ENCODE results near the gene MIAT. TPM values are rescaled to one million over a fixed set of nuclear protein-coding genes. Genes with fewer than 3 reads are reported as not detected.

The MIAT gene
- total and polyA plus RNA-seq, 2 of the 4 experiments (the other 2 are of a cell fraction): 0.54 to 0.65 TPM

DNA sequence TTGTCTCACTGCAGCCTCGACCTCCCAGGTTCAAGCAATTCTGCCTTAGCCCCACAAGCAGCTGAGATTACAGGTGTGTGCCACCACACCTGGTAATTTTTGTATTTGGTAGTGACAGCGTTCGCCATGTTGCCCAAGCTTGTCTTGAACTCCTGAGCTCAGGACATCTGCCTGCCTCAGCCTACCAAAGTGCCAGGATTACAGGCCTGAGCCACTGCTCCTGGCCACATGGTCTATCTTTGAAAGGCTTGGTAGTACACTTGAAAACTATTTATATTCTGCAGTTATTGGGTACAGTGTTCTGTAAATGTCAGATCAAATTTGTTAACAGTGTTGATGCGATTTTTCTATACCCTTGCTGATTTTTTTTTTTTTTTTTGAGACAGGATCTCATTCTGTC is 26.1 kb upstream of the MIAT start:
- Histone ChIP-seq H2BK20ac (ENCODE audit: low read depth, low read length) (no peak overlapping the region), H3K36me3 (ENCODE audit: control insufficient read depth, insufficient read depth, low read length) (no peaks in the 10 kb centered on the region), H3K14ac (replicated peaks; ENCODE audit: low read depth, low read length) (no peak overlapping the region), H3K27me3 (ENCODE audit: control insufficient read depth, insufficient read depth, low read length) (peaks cover 18% of the 10 kb centered on the region), H3K4me2 (ENCODE audit: low read depth, low read length) (no peak overlapping the region), H4K91ac (ENCODE audit: insufficient read depth, low read depth, low read length) (no peak overlapping the region), H3K9me3 (ENCODE audit: control insufficient read depth, insufficient read depth, low read length) (no peaks in the 10 kb centered on the region), H4K5ac (ENCODE audit: low read depth, low read length) (no peak overlapping the region), H3K23ac (ENCODE audit: low read depth, low read length) (no peak overlapping the region), H2AK9ac (replicated peaks; ENCODE audit: low read depth, low read length, poor library complexity) (no peak overlapping the region), H3K4me1 (ENCODE audit: control insufficient read depth, insufficient read depth, low read length) (no peaks in the 10 kb centered on the region), H4K20me1 (ENCODE audit: insufficient read depth, low read length) (no peaks in the 10 kb centered on the region), H2BK120ac (ENCODE audit: low read depth, low read length) (no peak overlapping the region), H2BK15ac (ENCODE audit: low read depth, low read length) (no peak overlapping the region), H3K27ac (ENCODE audit: insufficient read depth, low read length) (no peak overlapping the region), H2AFZ (replicated peaks; ENCODE audit: low read length, poor library complexity) (no peak overlapping the region), H3K4me3 (ENCODE audit: insufficient read depth, low read depth, low read length) (no peak overlapping the region), H2AK5ac (ENCODE audit: low read depth, low read length) (no peak overlapping the region), H3K9ac (ENCODE audit: low read depth, low read length) (no peak overlapping the region), H3K4ac (ENCODE audit: low read depth, low read length) (no peak overlapping the region), H3K56ac (ENCODE audit: extremely low read depth, insufficient read depth, low read length) (no peak overlapping the region), H2BK5ac (ENCODE audit: low read depth, low read length, poor library complexity, severe bottlenecking) (no peak overlapping the region), H3K9me1 (ENCODE audit: insufficient read depth, low read length) (no peaks in the 10 kb centered on the region), H4K8ac (ENCODE audit: low read depth in 2 of 2, low read length in 2 of 2) (no peak overlapping the region), H3K18ac (ENCODE audit: low read depth, low read length) (no peak overlapping the region), H3K79me1 (ENCODE audit: low read depth in 1 of 2, low read length in 2 of 2) (no peaks in the 10 kb centered on the region)
- ATAC-seq (ENCODE audit: low read depth) (no peak), DNase-seq (no peak)
- in situ Hi-C loops (cut with MboI; ENCODE audit: low sequenced_read_pairs): no loop called here
- POLR2A ChIA-PET (ENCODE audit: unreplicated experiment): no interaction called here
- WGBS, 2 experiments (ENCODE audit: extremely low coverage in 2 of 2, insufficient read length in 1 of 2): no CpG with 5 or more reads among the region's 4 CpGs
- intact Hi-C loops (cut with micrococcal nuclease): no loop called here
- CTCF ChIA-PET: no interaction called here
- TF ChIP-seq CEBPB (IDR thresholded peaks at IDR 0.05; ENCODE audit: low read depth, low read length) (no peak), BHLHE40 (IDR thresholded peaks at IDR 0.05; ENCODE audit: low read depth, low read length) (no peak), MXI1 (IDR thresholded peaks at IDR 0.05; ENCODE audit: borderline replicate concordance, low read depth, low read length) (no peak), NFE2L2 (IDR thresholded peaks at IDR 0.05; ENCODE audit: low read depth, low read length) (no peak), MAFK (IDR thresholded peaks at IDR 0.05; ENCODE audit: low read depth, low read length) (no peak), RAD21 (IDR thresholded peaks at IDR 0.05; ENCODE audit: low read length) (no peak), MAZ (IDR thresholded peaks at IDR 0.05; ENCODE audit: borderline replicate concordance, low read depth, low read length) (no peak), CHD1 (IDR thresholded peaks at IDR 0.05; ENCODE audit: low read depth, low read length) (no peak), POLR2A (IDR thresholded peaks at IDR 0.05; ENCODE audit: low read depth, low read length) (no peak), SMC3 (IDR thresholded peaks at IDR 0.05; ENCODE audit: low read depth, low read length) (no peak), RCOR1 (IDR thresholded peaks at IDR 0.05; ENCODE audit: insufficient replicate concordance, low read length) (no peak), FOS (IDR thresholded peaks at IDR 0.05; ENCODE audit: low read depth, low read length) (no peak)
- TF ChIP-seq, protein P1, sequence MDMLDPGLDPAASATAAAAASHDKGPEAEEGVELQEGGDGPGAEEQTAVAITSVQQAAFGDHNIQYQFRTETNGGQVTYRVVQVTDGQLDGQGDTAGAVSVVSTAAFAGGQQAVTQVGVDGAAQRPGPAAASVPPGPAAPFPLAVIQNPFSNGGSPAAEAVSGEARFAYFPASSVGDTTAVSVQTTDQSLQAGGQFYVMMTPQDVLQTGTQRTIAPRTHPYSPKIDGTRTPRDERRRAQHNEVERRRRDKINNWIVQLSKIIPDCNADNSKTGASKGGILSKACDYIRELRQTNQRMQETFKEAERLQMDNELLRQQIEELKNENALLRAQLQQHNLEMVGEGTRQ (IDR thresholded peaks at IDR 0.05; ENCODE audit: low read depth, low read length): no peak
- TF ChIP-seq, protein P2, sequence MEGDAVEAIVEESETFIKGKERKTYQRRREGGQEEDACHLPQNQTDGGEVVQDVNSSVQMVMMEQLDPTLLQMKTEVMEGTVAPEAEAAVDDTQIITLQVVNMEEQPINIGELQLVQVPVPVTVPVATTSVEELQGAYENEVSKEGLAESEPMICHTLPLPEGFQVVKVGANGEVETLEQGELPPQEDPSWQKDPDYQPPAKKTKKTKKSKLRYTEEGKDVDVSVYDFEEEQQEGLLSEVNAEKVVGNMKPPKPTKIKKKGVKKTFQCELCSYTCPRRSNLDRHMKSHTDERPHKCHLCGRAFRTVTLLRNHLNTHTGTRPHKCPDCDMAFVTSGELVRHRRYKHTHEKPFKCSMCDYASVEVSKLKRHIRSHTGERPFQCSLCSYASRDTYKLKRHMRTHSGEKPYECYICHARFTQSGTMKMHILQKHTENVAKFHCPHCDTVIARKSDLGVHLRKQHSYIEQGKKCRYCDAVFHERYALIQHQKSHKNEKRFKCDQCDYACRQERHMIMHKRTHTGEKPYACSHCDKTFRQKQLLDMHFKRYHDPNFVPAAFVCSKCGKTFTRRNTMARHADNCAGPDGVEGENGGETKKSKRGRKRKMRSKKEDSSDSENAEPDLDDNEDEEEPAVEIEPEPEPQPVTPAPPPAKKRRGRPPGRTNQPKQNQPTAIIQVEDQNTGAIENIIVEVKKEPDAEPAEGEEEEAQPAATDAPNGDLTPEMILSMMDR (conservative IDR thresholded peaks at IDR 0.05; ENCODE audit: low read depth, low read length): no peak
- TF ChIP-seq, protein P3, sequence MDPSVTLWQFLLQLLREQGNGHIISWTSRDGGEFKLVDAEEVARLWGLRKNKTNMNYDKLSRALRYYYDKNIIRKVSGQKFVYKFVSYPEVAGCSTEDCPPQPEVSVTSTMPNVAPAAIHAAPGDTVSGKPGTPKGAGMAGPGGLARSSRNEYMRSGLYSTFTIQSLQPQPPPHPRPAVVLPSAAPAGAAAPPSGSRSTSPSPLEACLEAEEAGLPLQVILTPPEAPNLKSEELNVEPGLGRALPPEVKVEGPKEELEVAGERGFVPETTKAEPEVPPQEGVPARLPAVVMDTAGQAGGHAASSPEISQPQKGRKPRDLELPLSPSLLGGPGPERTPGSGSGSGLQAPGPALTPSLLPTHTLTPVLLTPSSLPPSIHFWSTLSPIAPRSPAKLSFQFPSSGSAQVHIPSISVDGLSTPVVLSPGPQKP (IDR thresholded peaks at IDR 0.05; ENCODE audit: borderline replicate concordance, low read depth, low read length): no peak
- no TSS peak for BruUV-seq (replicated peaks)
- dilution Hi-C loops (cut with HindIII; ENCODE audit: low sequenced_read_pairs, unreplicated experiment): no loop called here

All from IMR-90 (cell line).